ENCODE data around the gene PRICKLE1.

PRICKLE1 gene

DNA sequence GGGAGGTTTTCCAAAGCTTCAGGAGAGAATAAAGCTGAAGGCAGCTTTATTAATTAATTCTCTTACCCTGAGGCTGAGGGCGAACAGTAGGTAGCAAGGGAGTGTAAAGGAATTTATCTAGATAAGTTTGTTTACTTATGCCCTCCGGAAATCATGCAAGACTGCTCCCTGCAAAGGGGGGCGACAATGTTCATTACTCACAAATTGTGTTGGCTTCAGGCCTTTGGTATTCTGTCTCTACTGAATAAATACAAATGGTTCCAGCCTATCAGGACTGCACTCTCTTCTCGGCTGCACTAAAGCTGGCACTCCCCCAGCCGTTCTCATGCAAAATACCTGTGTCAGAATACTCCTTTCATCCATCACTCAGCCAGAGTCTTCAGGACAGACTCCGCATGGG lies 142.8 kb downstream of the PRICKLE1 start:
- Histone ChIP-seq H4K20me1 (ENCODE audit: insufficient read depth) (no peaks in the 10 kb centered on the region), H2AFZ (ENCODE audit: low read depth) (no peak overlapping the region), H3K79me2 (ENCODE audit: insufficient read depth, low read depth) (no peaks in the 10 kb centered on the region), H3K27me3 (ENCODE audit: insufficient read depth, low read depth) (no peaks in the 10 kb centered on the region), H3K27ac (no peak overlapping the region), H3K4me1 (ENCODE audit: low read depth, poor library complexity, severe bottlenecking) (no peaks in the 10 kb centered on the region), H3K36me3 (ENCODE audit: insufficient read depth) (peaks cover 4% of the 10 kb centered on the region; the same call in 1 of the 2 replicates), H3K4me3 (IDR thresholded peaks at IDR 0.05; ENCODE audit: insufficient read depth, low read depth, low read length) (no peak overlapping the region), H3K4me2 (no peak overlapping the region), H3K9ac (no peak overlapping the region)
- TF ChIP-seq CTCF (conservative IDR thresholded peaks at IDR 0.05; ENCODE audit: low read depth, low read length) = no peak

DNA sequence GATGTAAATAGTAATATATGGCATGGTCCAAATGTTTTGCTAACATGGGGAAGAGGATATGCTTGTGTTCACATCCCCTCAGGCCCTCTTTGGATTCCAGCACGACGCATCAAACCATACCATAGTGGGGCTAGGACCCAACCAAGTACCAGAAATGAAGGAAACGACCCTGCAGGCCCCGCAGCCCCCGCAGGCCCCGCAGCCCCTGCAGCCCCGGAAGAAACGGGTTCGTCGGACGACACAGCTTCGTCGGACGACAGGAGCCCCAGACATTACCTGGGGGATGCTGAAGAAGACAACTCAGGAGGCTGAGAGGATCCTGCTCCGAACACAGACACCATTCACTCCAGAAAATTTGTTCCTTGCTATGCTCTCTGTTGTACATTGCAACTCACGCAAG lies 143.7 kb downstream of the PRICKLE1 start:
- no peaks in the 10 kb centered on the region for H3K27me3 ChIP-seq (ENCODE audit: insufficient read depth, low read depth)
- H4K20me1 ChIP-seq (ENCODE audit: insufficient read depth) = no peaks in the 10 kb centered on the region
- H3K4me1 ChIP-seq (ENCODE audit: low read depth, poor library complexity, severe bottlenecking) = no peaks in the 10 kb centered on the region
- H3K27ac ChIP-seq = no peak overlapping the region
- H3K4me3 ChIP-seq (IDR thresholded peaks at IDR 0.05; ENCODE audit: insufficient read depth, low read depth, low read length) = no peak overlapping the region
- no peak overlapping the region for H3K9ac ChIP-seq
- H3K36me3 ChIP-seq (ENCODE audit: insufficient read depth) = peaks cover 4% of the 10 kb centered on the region; the same call in 1 of the 2 replicates
- H2AFZ ChIP-seq (ENCODE audit: low read depth) = no peak overlapping the region
- H3K79me2 ChIP-seq (ENCODE audit: insufficient read depth, low read depth) = no peaks in the 10 kb centered on the region
- no peak for TF ChIP-seq CTCF (conservative IDR thresholded peaks at IDR 0.05; ENCODE audit: low read depth, low read length)
- no peak overlapping the region for H3K4me2 ChIP-seq

GRCh38 chr12:42444192-42444943 lies 145.2 kb downstream of the PRICKLE1 start:
- Histone ChIP-seq H3K27ac (no peak overlapping the region), H3K36me3 (ENCODE audit: insufficient read depth) (peaks cover 4% of the 10 kb centered on the region; the same call in 1 of the 2 replicates), H4K20me1 (ENCODE audit: insufficient read depth) (no peaks in the 10 kb centered on the region), H3K4me3 (IDR thresholded peaks at IDR 0.05; ENCODE audit: insufficient read depth, low read depth, low read length) (no peak overlapping the region), H3K27me3 (ENCODE audit: insufficient read depth, low read depth) (no peaks in the 10 kb centered on the region), H3K4me1 (ENCODE audit: low read depth, poor library complexity, severe bottlenecking) (no peaks in the 10 kb centered on the region), H2AFZ (ENCODE audit: low read depth) (no peak overlapping the region), H3K4me2 (no peak overlapping the region), H3K9ac (no peak overlapping the region), H3K79me2 (ENCODE audit: insufficient read depth, low read depth) (no peaks in the 10 kb centered on the region)
- no peak for TF ChIP-seq CTCF (conservative IDR thresholded peaks at IDR 0.05; ENCODE audit: low read depth, low read length)

GRCh38 chr12:42442888-42443287 lies 146.7 kb downstream of the PRICKLE1 start:
- no peak overlapping the region for H3K9ac ChIP-seq
- no peaks in the 10 kb centered on the region for H3K27me3 ChIP-seq (ENCODE audit: insufficient read depth, low read depth)
- no peak overlapping the region for H3K4me3 ChIP-seq (IDR thresholded peaks at IDR 0.05; ENCODE audit: insufficient read depth, low read depth, low read length)
- H3K4me1 ChIP-seq (ENCODE audit: low read depth, poor library complexity, severe bottlenecking) = no peaks in the 10 kb centered on the region
- TF ChIP-seq CTCF (conservative IDR thresholded peaks at IDR 0.05; ENCODE audit: low read depth, low read length) = no peak
- no peaks in the 10 kb centered on the region for H4K20me1 ChIP-seq (ENCODE audit: insufficient read depth)
- no peak overlapping the region for H2AFZ ChIP-seq (ENCODE audit: low read depth)
- no peak overlapping the region for H3K4me2 ChIP-seq
- no peaks in the 10 kb centered on the region for H3K79me2 ChIP-seq (ENCODE audit: insufficient read depth, low read depth)
- peaks cover 4% of the 10 kb centered on the region; the same call in 1 of the 2 replicates for H3K36me3 ChIP-seq (ENCODE audit: insufficient read depth)
- H3K27ac ChIP-seq = no peak overlapping the region
